ENCODE data around the gene ARL9. TPM values are rescaled to one million over a fixed set of nuclear protein-coding genes. Genes with fewer than 3 reads are reported as not detected.

The ARL9 gene
- total RNA-seq, 1 experiment from 2014 or later, result not detected

- Histone ChIP-seq H3K4me2 (ENCODE audit: insufficient read depth, insufficient read length, low read length) (no peak overlapping the region), H3K56ac (ENCODE audit: insufficient read length, low read depth, low read length) (no peak overlapping the region), H2BK120ac (ENCODE audit: low read depth, low read length, poor library complexity, severe bottlenecking) (no peak overlapping the region), H3K79me2 (ENCODE audit: insufficient read depth, low read length) (no peaks in the 10 kb centered on the region), H3K79me1 (ENCODE audit: insufficient read depth, low read depth, low read length, poor library complexity, severe bottlenecking) (no peaks in the 10 kb centered on the region), H2AFZ (ENCODE audit: low read length) (no peak overlapping the region), H3T11ph (ENCODE audit: low read length) (no peak overlapping the region), H4K20me1 (ENCODE audit: control insufficient read depth, insufficient read depth, insufficient read length) (no peaks in the 10 kb centered on the region), H3K23me2 (ENCODE audit: insufficient read length, low read depth, low read length, poor library complexity, severe bottlenecking) (no peaks in the 10 kb centered on the region), H3K9ac (ENCODE audit: extremely low read depth, insufficient read length, low read length) (no peak overlapping the region), H3K18ac (ENCODE audit: insufficient read length, low read depth, low read length) (no peak overlapping the region), H4K91ac (ENCODE audit: insufficient read length, low read depth, low read length) (no peak overlapping the region), H3K27ac (ENCODE audit: insufficient read length, low read depth, low read length) (no peak overlapping the region), H2BK5ac (ENCODE audit: insufficient read length, low read length) (no peak overlapping the region), H3K27me3 (ENCODE audit: insufficient read depth, low read length) (no peaks in the 10 kb centered on the region), H2BK12ac (ENCODE audit: insufficient read length, low read depth, low read length) (no peak overlapping the region), H4K8ac (replicated peaks; ENCODE audit: insufficient read length, low read depth, low read length) (no peak overlapping the region), H3K4ac (ENCODE audit: low read depth, low read length) (no peak overlapping the region), H4K5ac (ENCODE audit: insufficient read length, low read depth, low read length) (no peak overlapping the region), H3K23ac (ENCODE audit: insufficient read length, low read depth, low read length) (no peak overlapping the region), H2BK20ac (ENCODE audit: low read depth, low read length, poor library complexity, severe bottlenecking) (no peak overlapping the region), H2AK5ac (ENCODE audit: insufficient read length, low read length) (no peak overlapping the region), H2BK15ac (ENCODE audit: low read depth, low read length) (no peak overlapping the region), H3K14ac (ENCODE audit: insufficient read depth, low read length) (no peak overlapping the region), H3K4me1 (ENCODE audit: insufficient read depth, low read length) (no peaks in the 10 kb centered on the region), H3K9me3 (ENCODE audit: control insufficient read depth, low read depth, low read length) (no peaks in the 10 kb centered on the region)
- Mint-ChIP-seq H3K36me3 (ENCODE audit: insufficient read depth in 1 of 3, low read depth in 3 of 3) (no peaks in the 10 kb centered on the region; a peak in 1 of 7 replicates), H3K4me1 (peaks cover 3 to 11% of the 10 kb centered on the region in 2 experiments; a peak in 3 of 4 replicates), H3K27me3 (ENCODE audit: low read depth) (peaks cover 31% of the 10 kb centered on the region), H3K4me3 (no peak overlapping the region), H3K9me3 (no peaks in the 10 kb centered on the region; a peak in 2 of 5 replicates), H3K27ac (no peak overlapping the region)
- no peak for TF ChIP-seq CTCF (conservative IDR thresholded peaks at IDR 0.05)
- DNase-seq, result no peak
Observed at GRCh38 chr4:56552273-56552672, 46.7 kb downstream of the ARL9 start.

All from H9 (cell line).